HepG2 (cell line): ENCODE results near the gene GATA5. TPM values are rescaled to one million over a fixed set of nuclear protein-coding genes. Genes with fewer than 3 reads are reported as not detected.

Experiments
- ATAC-seq: fragments of 200-7000 bp; cut with Tn5 transposase; 3 replicates; pipeline ENCODE4 v1.9.1; 2020; ENCODE audit warnings: mild to moderate bottlenecking, moderate library complexity
- BruUV-seq: library from RNA; stranded (reverse); fragments of 400-500 nt; replicated peaks from 2 replicates; lab custom pipeline; 2021; lab: Mats Ljungman, UMichigan
- CTCF ChIA-PET: fragments of 300-600 bp; formaldehyde crosslinking; extraction: SDS; loops from one replicate; lab custom pipeline; 2021; ENCODE audit warnings: low total read pairs, inconsistent platforms, low intra/inter-chr PET ratio; lab: Yijun Ruan, JAX
- POLR2A ChIA-PET: fragments of 350-600 bp; sonication (Branson Sonifier 250); formaldehyde crosslinking; loops from one replicate; lab custom pipeline; 2020; ENCODE audit warnings: antibody characterized with exemption, inconsistent platforms; lab: Yijun Ruan, JAX
- DNase-seq: peaks from one replicate; pipeline ENCODE4 v3.0.0-alpha.2; 2015; ENCODE audit warnings: low spot score
- FAIRE-seq: peaks from 3 replicates; lab custom pipeline; 2011; peaks lifted over from hg19 to GRCh38; lab: Jason Lieb, UNC
- H2AFZ ChIP-seq: one replicate; pipeline ENCODE4 v1.6.1; 2011; ENCODE audit warnings: low read length, inconsistent platforms
- H3K27ac ChIP-seq: fragments of 300-600 bp; 3 replicates; pipeline ENCODE4 v1.8.0; 2011; ENCODE audit warnings: mixed run types, mild to moderate bottlenecking, mixed read lengths, low read length, inconsistent platforms; ENCODE audit not compliant: insufficient read depth; ENCODE audit errors: extremely low read length
- H3K27me3 ChIP-seq, 2 experiments: fragments of 200-600 bp in 1 of 2; 2 replicates in 1 of 2; 3 replicates in 1 of 2; pipeline versions ENCODE4 v1.6.0 to v1.8.0; 2011; ENCODE audit warnings: low read length in 2 of 2, mild to moderate bottlenecking in 2 of 2, moderate library complexity in 2 of 2, inconsistent platforms in 1 of 2; ENCODE audit not compliant: insufficient read depth in 2 of 2, control insufficient read depth in 1 of 2
- H3K36me3 ChIP-seq, 2 experiments: fragments of 200-600 bp in 1 of 2; replicated peaks in 1 of 2; 2 replicates in 1 of 2; 3 replicates in 1 of 2; pipeline versions ENCODE4 v1.5.1 to v1.8.0; 2011; ENCODE audit warnings: low read length in 2 of 2, inconsistent platforms in 1 of 2; ENCODE audit not compliant: insufficient read depth in 2 of 2, control insufficient read depth in 1 of 2
- H3K4me1 ChIP-seq: 2 replicates; pipeline ENCODE4 v1.5.1; 2012; ENCODE audit warnings: low read length, inconsistent platforms; ENCODE audit not compliant: insufficient read depth
- H3K4me2 ChIP-seq: 2 replicates; pipeline ENCODE4 v1.6.0; 2011; ENCODE audit warnings: low read depth, low read length, inconsistent platforms
- H3K4me3 ChIP-seq, 3 experiments: fragments of 200-600 bp in 1 of 3; sonication (generic), shearing (Covaris generic) in 1 of 3; replicated peaks in 1 of 3; 2 replicates each; pipeline ENCODE4 v1.5.1; 2011 to 2016; ENCODE audit warnings: low read length in 3 of 3, inconsistent platforms in 2 of 3, low read depth in 2 of 3, mild to moderate bottlenecking in 2 of 3, control low read depth in 1 of 3, mixed read lengths in 1 of 3; ENCODE audit not compliant: insufficient read depth in 1 of 3
- H3K79me2 ChIP-seq: one replicate; pipeline ENCODE4 v1.6.1; 2011; ENCODE audit warnings: low read length, inconsistent platforms; ENCODE audit not compliant: insufficient read depth
- H3K9ac ChIP-seq: 2 replicates; pipeline ENCODE4 v1.6.0; 2011; ENCODE audit warnings: mild to moderate bottlenecking, low read depth, low read length, inconsistent platforms; ENCODE audit not compliant: insufficient read depth
- H3K9me3 ChIP-seq: 2 replicates; pipeline ENCODE4 v1.5.1; 2012; ENCODE audit warnings: mild to moderate bottlenecking, low read length
- H4K20me1 ChIP-seq: 2 replicates; pipeline ENCODE4 v1.6.0; 2011; ENCODE audit warnings: inconsistent platforms, mild to moderate bottlenecking, low read length, moderate library complexity; ENCODE audit not compliant: insufficient read depth
- E2F2 ChIP-seq: sonication (generic); formaldehyde crosslinking; IDR thresholded peaks from 2 replicates; pipeline ENCODE4 v1.4.0; 2020; ENCODE audit warnings: missing genetic modification reagents, borderline replicate concordance
- ETV5 ChIP-seq: IDR thresholded peaks from 2 replicates; pipeline ENCODE4 v1.6.1; 2018; ENCODE audit warnings: missing biosample characterization, missing genetic modification reagents, inconsistent platforms, borderline replicate concordance
- GATA4 ChIP-seq: sonication (generic); IDR thresholded peaks from 2 replicates; pipeline ENCODE4 v1.6.1; 2016; ENCODE audit warnings: antibody characterized with exemption, low read depth, borderline replicate concordance
- HIVEP1 ChIP-seq: sonication (generic); formaldehyde crosslinking; IDR thresholded peaks from 2 replicates; pipeline ENCODE4 v1.4.0; 2020; ENCODE audit warnings: mild to moderate bottlenecking, missing genetic modification reagents
- IKZF1 ChIP-seq: fragments of 450-650 bp; IDR thresholded peaks from 2 replicates; pipeline ENCODE4 v1.7.1; 2016
- KDM4B ChIP-seq: sonication (generic); formaldehyde crosslinking; IDR thresholded peaks from 2 replicates; pipeline ENCODE4 v1.4.0; 2020; ENCODE audit warnings: missing genetic modification reagents
- KDM5B ChIP-seq: sonication (generic); formaldehyde crosslinking; IDR thresholded peaks from 2 replicates; pipeline ENCODE4 v1.4.0; 2020; ENCODE audit warnings: missing genetic modification reagents, mild to moderate bottlenecking, borderline replicate concordance
- KMT2A ChIP-seq: sonication (generic); formaldehyde crosslinking; IDR thresholded peaks from 2 replicates; pipeline ENCODE4 v1.4.0; 2020; ENCODE audit warnings: missing genetic modification reagents
- MAF1 ChIP-seq: sonication (generic); formaldehyde crosslinking; IDR thresholded peaks from 2 replicates; pipeline ENCODE4 v1.5.0; 2020; ENCODE audit warnings: missing genetic modification reagents, borderline replicate concordance
- MED8 ChIP-seq: sonication (generic); formaldehyde crosslinking; IDR thresholded peaks from 2 replicates; pipeline ENCODE4 v1.8.1; 2023; ENCODE audit warnings: mild to moderate bottlenecking, missing genetic modification reagents; ENCODE audit not compliant: insufficient replicate concordance
- PRMT3 ChIP-seq: sonication (generic); formaldehyde crosslinking; IDR thresholded peaks from 2 replicates; pipeline ENCODE4 v1.8.1; 2022; ENCODE audit warnings: low read depth, mild to moderate bottlenecking, moderate library complexity, missing genetic modification reagents, borderline replicate concordance
- RNF2 ChIP-seq: fragments of 450-650 bp; conservative IDR thresholded peaks from 2 replicates; pipeline ENCODE4 v1.6.1; 2016; ENCODE audit warnings: low read depth
- SALL2 ChIP-seq: sonication (generic); formaldehyde crosslinking; IDR thresholded peaks from 2 replicates; pipeline ENCODE4 v1.8.1; 2023; ENCODE audit warnings: mild to moderate bottlenecking, missing genetic modification reagents, inconsistent platforms
- SMARCC2 ChIP-seq: fragments of 450-650 bp; IDR thresholded peaks from 2 replicates; pipeline ENCODE4 v1.6.1; 2017; ENCODE audit warnings: antibody characterized with exemption, mild to moderate bottlenecking
- SP5 ChIP-seq: IDR thresholded peaks from 2 replicates; pipeline ENCODE4 v1.6.1; 2016; ENCODE audit warnings: low read depth, borderline replicate concordance
- TOPORS ChIP-seq: sonication (generic); formaldehyde crosslinking; IDR thresholded peaks from 2 replicates; pipeline ENCODE4 v1.8.0; 2023; ENCODE audit warnings: mild to moderate bottlenecking, missing genetic modification reagents
- ZNF296 ChIP-seq: sonication (generic); formaldehyde crosslinking; conservative IDR thresholded peaks from 2 replicates; pipeline ENCODE4 v1.5.0; 2020; ENCODE audit warnings: mild to moderate bottlenecking, missing genetic modification reagents
- ZNF333 ChIP-seq: sonication (generic); formaldehyde crosslinking; IDR thresholded peaks from 2 replicates; pipeline ENCODE4 v1.4.0; 2020; ENCODE audit warnings: mild to moderate bottlenecking, missing genetic modification reagents, borderline replicate concordance
- ZNF383 ChIP-seq: sonication (generic); formaldehyde crosslinking; IDR thresholded peaks from 2 replicates; pipeline ENCODE4 v1.4.0; 2020; ENCODE audit warnings: missing genetic modification reagents, mild to moderate bottlenecking, borderline replicate concordance
- ZNF879 ChIP-seq: sonication (generic); formaldehyde crosslinking; IDR thresholded peaks from 2 replicates; pipeline ENCODE4 v1.8.1; 2023; ENCODE audit warnings: missing genetic modification reagents
- ZXDC ChIP-seq: sonication (generic); formaldehyde crosslinking; IDR thresholded peaks from 2 replicates; pipeline ENCODE4 v1.5.0; 2020; ENCODE audit warnings: mild to moderate bottlenecking, missing genetic modification reagents
- WGBS: methylation state at CpG from one replicate; pipeline ENCODE4 v1.1.6; 2017; ENCODE audit warnings: low lambda C conversion rate; 5-methylcytosine and 5-hydroxymethylcytosine counted together
- in situ Hi-C: cut with HindIII; loops from 2 replicates; pipeline ENCODE4 v1.10.0; 2017; ENCODE audit warnings: low pct_unique_long_range_greater_than_20kb; ENCODE audit not compliant: extremely low pct_ligation_motif_present
- intact Hi-C: fragments of 100-400 bp; cut with micrococcal nuclease; formaldehyde crosslinking; loops from one replicate; pipeline ENCODE4 v1.10.0; 2022; ENCODE audit not compliant: unreplicated experiment
- polyA plus RNA-seq, 8 experiments: library from polyadenylated mRNA; depleted of rRNA in 3 of 8; stranded (reverse) in 7 of 8; unstranded in 1 of 8; fragments of >200 nt; fragmentation: Illumina TruSeq in 4 of 8; extraction: Trizol in 4 of 8; gene quantifications; 2 replicates each; pipeline versions ENCODE4 v1.2.1 to v1.2.3, GENCODE V29; 2011 to 2016; ENCODE audit warnings: low read depth in 4 of 8, missing spikeins in 1 of 8, mixed read lengths in 1 of 8; ENCODE audit not compliant: insufficient read depth in 1 of 8
- total RNA-seq, 5 experiments: library from RNA; depleted of rRNA; stranded (reverse); fragments of >200 nt; fragmentation: Illumina TruSeq; extraction: Trizol; gene quantifications; 2 replicates each; pipeline ENCODE4 v1.2.3, GENCODE V29; 2016; ENCODE audit warnings: low read depth in 1 of 5

GATA5 gene
- total and polyA plus RNA-seq, 2 of the 13 experiments (the other 11 are each of a cell fraction or from before 2014, with no cell fraction given) = 0.12 to 0.20 TPM

GRCh38 chr20:62487561-62488354 lies 12.0 kb upstream of the GATA5 start (continued):
- TF ChIP-seq SALL2 (CRISPR knock-in tag) (peak; percentile 69; the same call in 1 of the 2 replicates), ZNF333 (no peak), ZNF383 (CRISPR knock-in tag) (no peak), ZXDC (CRISPR knock-in tag) (no peak), PRMT3 (0 out of 2 replicates have a peak, but pooled peaks have one; percentile 69), SMARCC2 (no peak), SP5 (peak; percentile 43; the same call in 1 of the 2 replicates), ZNF879 (CRISPR knock-in tag) (no peak)
- TF ChIP-seq, all 625 proteins: peak for 89

GRCh38 chr20:62487118-62487517 lies 11.3 kb upstream of the GATA5 start:
- peaks cover 58% of the 10 kb centered on the region for H3K4me1 ChIP-seq
- BruUV-seq = no TSS peak
- H4K20me1 ChIP-seq = no peaks in the 10 kb centered on the region
- ChIA-PET CTCF (no interaction called here), POLR2A (no interaction called here)
- H3K27me3 ChIP-seq = peaks cover 38 to 91% of the 10 kb centered on the region in 2 experiments
- H3K4me3 ChIP-seq = peak overlapping the region in 1 of 3 experiments; percentile 4; a peak in 1 of 6 replicates
- intact Hi-C loops (loop anchor here (5.0 kb wide), 1 partner anchor 75 kb away; no protein-coding TSS in a partner anchor), in situ Hi-C loops (no loop called here)
- FAIRE-seq (no peak), DNase-seq (no peak), ATAC-seq (no peak)
- no peak overlapping the region for H2AFZ ChIP-seq
- H3K9me3 ChIP-seq = no peaks in the 10 kb centered on the region
- no peaks in the 10 kb centered on the region for H3K36me3 ChIP-seq
- 68% methylated on average over 11 of the region's 21 CpGs for WGBS
- H3K9ac ChIP-seq = no peak overlapping the region
- peak overlapping the region; percentile 37 for H3K4me2 ChIP-seq
- H3K79me2 ChIP-seq = no peaks in the 10 kb centered on the region
- H3K27ac ChIP-seq = no peak overlapping the region
- TF ChIP-seq KMT2A (no peak), MAF1 (CRISPR knock-in tag) (0 out of 2 replicates have a peak, but pooled peaks have one; percentile 9), E2F2 (CRISPR knock-in tag) (no peak), ETV5 (CRISPR knock-in tag) (no peak), GATA4 (no peak), MED8 (CRISPR knock-in tag) (peak; percentile 38), KDM5B (0 out of 2 replicates have a peak, but pooled peaks have one; percentile 14), ZNF296 (CRISPR knock-in tag) (no peak), KDM4B (CRISPR knock-in tag) (no peak), TOPORS (CRISPR knock-in tag) (0 out of 2 replicates have a peak, but pooled peaks have one; percentile 36), RNF2 (no peak), IKZF1 (no peak), HIVEP1 (CRISPR knock-in tag) (no peak)
